H9 (cell line): Measurements from ENCODE around the gene ANKRD13A. TPM values are rescaled to one million over a fixed set of nuclear protein-coding genes. Genes with fewer than 3 reads are reported as not detected.

Source experiments
- DNase-seq: peaks from one replicate; pipeline ENCODE4 v3.0.0-alpha.2; 2017
- H2AFZ ChIP-seq: one replicate; pipeline ENCODE4 v1.6.1; 2013; ENCODE audit warnings: mild to moderate bottlenecking, low read length, control low read depth, moderate library complexity
- H2AK5ac ChIP-seq: 2 replicates; pipeline ENCODE4 v1.6.1; 2013; ENCODE audit warnings: low read length, control low read depth, mixed read lengths; ENCODE audit not compliant: insufficient read length
- H2BK120ac ChIP-seq: one replicate; pipeline ENCODE4 v1.6.1; 2013; ENCODE audit warnings: low read depth, mild to moderate bottlenecking, low read length, control low read depth, inconsistent platforms; ENCODE audit not compliant: poor library complexity, severe bottlenecking
- H2BK12ac ChIP-seq: 2 replicates; pipeline ENCODE4 v1.6.1; 2013; ENCODE audit warnings: low read length, control low read depth, mixed read lengths, low read depth; ENCODE audit not compliant: insufficient read length
- H2BK15ac ChIP-seq: 2 replicates; pipeline ENCODE4 v1.6.1; 2013; ENCODE audit warnings: low read depth, low read length, control low read depth
- H2BK20ac ChIP-seq: one replicate; pipeline ENCODE4 v1.6.1; 2013; ENCODE audit warnings: low read depth, mild to moderate bottlenecking, low read length, control low read depth, inconsistent platforms; ENCODE audit not compliant: poor library complexity, severe bottlenecking
- H2BK5ac ChIP-seq: 2 replicates; pipeline ENCODE4 v1.6.1; 2013; ENCODE audit warnings: low read length, control low read depth, mixed read lengths; ENCODE audit not compliant: insufficient read length
- H3K14ac ChIP-seq: 2 replicates; pipeline ENCODE4 v1.6.1; 2013; ENCODE audit warnings: low read length, control low read depth; ENCODE audit not compliant: insufficient read depth
- H3K18ac ChIP-seq: 2 replicates; pipeline ENCODE4 v1.6.1; 2013; ENCODE audit warnings: low read depth, mild to moderate bottlenecking, mixed read lengths, low read length, control low read depth; ENCODE audit not compliant: insufficient read length
- H3K23ac ChIP-seq: 2 replicates; pipeline ENCODE4 v1.6.1; 2013; ENCODE audit warnings: low read length, control low read depth, mixed read lengths, low read depth; ENCODE audit not compliant: insufficient read length
- H3K23me2 ChIP-seq: 2 replicates; pipeline ENCODE4 v1.6.1; 2013; ENCODE audit warnings: low read depth, mild to moderate bottlenecking, mixed read lengths, low read length, control low read depth; ENCODE audit not compliant: insufficient read length, poor library complexity, severe bottlenecking
- H3K27ac ChIP-seq: 2 replicates; pipeline ENCODE4 v1.5.1; 2013; ENCODE audit warnings: low read length, control low read depth, mixed read lengths, low read depth; ENCODE audit not compliant: insufficient read length
- H3K27me3 ChIP-seq: 2 replicates; pipeline ENCODE4 v1.6.1; 2013; ENCODE audit warnings: low read length, control low read depth, inconsistent platforms; ENCODE audit not compliant: insufficient read depth
- H3K4ac ChIP-seq: 2 replicates; pipeline ENCODE4 v1.6.1; 2013; ENCODE audit warnings: low read depth, mild to moderate bottlenecking, control low read depth, inconsistent platforms, low read length, moderate library complexity
- H3K4me1 ChIP-seq: 2 replicates; pipeline ENCODE4 v1.6.1; 2013; ENCODE audit warnings: low read length, control low read depth, inconsistent platforms; ENCODE audit not compliant: insufficient read depth
- H3K4me2 ChIP-seq: 2 replicates; pipeline ENCODE4 v1.6.1; 2013; ENCODE audit warnings: low read length, control low read depth, mixed read lengths; ENCODE audit not compliant: insufficient read length, insufficient read depth
- H3K56ac ChIP-seq: 2 replicates; pipeline ENCODE4 v1.6.1; 2013; ENCODE audit warnings: low read depth, mild to moderate bottlenecking, mixed read lengths, low read length, control low read depth; ENCODE audit not compliant: insufficient read length
- H3K79me1 ChIP-seq: 2 replicates; pipeline ENCODE4 v1.6.1; 2013; ENCODE audit warnings: low read depth, mild to moderate bottlenecking, moderate library complexity, low read length, control low read depth, inconsistent platforms; ENCODE audit not compliant: insufficient read depth, poor library complexity, severe bottlenecking
- H3K79me2 ChIP-seq: 2 replicates; pipeline ENCODE4 v1.6.1; 2013; ENCODE audit warnings: low read length, control low read depth, inconsistent platforms; ENCODE audit not compliant: insufficient read depth
- H3K9ac ChIP-seq: 2 replicates; pipeline ENCODE4 v1.6.1; 2013; ENCODE audit warnings: low read length, control low read depth, mixed read lengths; ENCODE audit not compliant: insufficient read length; ENCODE audit errors: extremely low read depth
- H3K9me3 ChIP-seq: one replicate; pipeline ENCODE4 v1.6.1; 2013; ENCODE audit warnings: low read depth, low read length, inconsistent platforms; ENCODE audit not compliant: control insufficient read depth
- H3T11ph ChIP-seq: one replicate; pipeline ENCODE4 v1.6.1; 2013; ENCODE audit warnings: mild to moderate bottlenecking, low read length, control low read depth, inconsistent platforms
- H4K20me1 ChIP-seq: one replicate; pipeline ENCODE4 v1.6.1; 2013; ENCODE audit not compliant: control insufficient read depth, insufficient read length, insufficient read depth
- H4K5ac ChIP-seq: 2 replicates; pipeline ENCODE4 v1.6.1; 2013; ENCODE audit warnings: low read depth, mild to moderate bottlenecking, mixed read lengths, low read length, control low read depth; ENCODE audit not compliant: insufficient read length
- H4K8ac ChIP-seq: replicated peaks from 2 replicates; pipeline ENCODE4 v1.6.1; 2013; ENCODE audit warnings: low read length, control low read depth, mixed read lengths, low read depth; ENCODE audit not compliant: insufficient read length
- H4K91ac ChIP-seq: 2 replicates; pipeline ENCODE4 v1.6.1; 2013; ENCODE audit warnings: low read depth, mild to moderate bottlenecking, moderate library complexity, mixed read lengths, low read length, control low read depth; ENCODE audit not compliant: insufficient read length
- H3K27ac Mint-ChIP-seq, 3 experiments: 2 replicates in 2 of 3; 3 replicates in 1 of 3; pipeline ENCODE4 v1.8.0; 2020 to 2021; ENCODE audit warnings: mixed read lengths in 3 of 3, mild to moderate bottlenecking in 1 of 3, moderate library complexity in 1 of 3
- H3K27me3 Mint-ChIP-seq: 2 replicates; pipeline ENCODE4 v1.8.0; 2021; ENCODE audit warnings: low read depth, mild to moderate bottlenecking, moderate library complexity, mixed read lengths
- H3K36me3 Mint-ChIP-seq, 3 experiments: 2 replicates in 2 of 3; 3 replicates in 1 of 3; pipeline ENCODE4 v1.8.0; 2020 to 2021; ENCODE audit warnings: low read depth in 3 of 3, mixed read lengths in 3 of 3; ENCODE audit not compliant: insufficient read depth in 1 of 3
- H3K4me1 Mint-ChIP-seq, 2 experiments: 2 replicates each; pipeline ENCODE4 v1.8.0; 2020; ENCODE audit warnings: mixed read lengths in 2 of 2
- H3K4me3 Mint-ChIP-seq, 2 experiments: 2 replicates in 1 of 2; 3 replicates in 1 of 2; pipeline ENCODE4 v1.8.0; 2020 to 2021; ENCODE audit warnings: mild to moderate bottlenecking in 2 of 2, mixed read lengths in 2 of 2, moderate library complexity in 1 of 2
- H3K9me3 Mint-ChIP-seq, 2 experiments: 2 replicates in 1 of 2; 3 replicates in 1 of 2; pipeline ENCODE4 v1.8.0; 2020; ENCODE audit warnings: mild to moderate bottlenecking in 2 of 2, mixed read lengths in 2 of 2, moderate library complexity in 1 of 2
- total RNA-seq: library from RNA; stranded (reverse); gene quantifications from 2 replicates; pipeline ENCODE4 v1.2.1, GENCODE V29; 2021
- TF ChIP-seq, protein P1 (sequence below): fragments of 200-600 bp; sonication (generic); conservative IDR thresholded peaks from 3 replicates; pipeline ENCODE4 v1.8.0; 2021; ENCODE audit warnings: antibody characterized with exemption, mild to moderate bottlenecking

The ANKRD13A gene
- total RNA-seq, 1 experiment from 2014 or later, result 18.0 TPM

DNA sequence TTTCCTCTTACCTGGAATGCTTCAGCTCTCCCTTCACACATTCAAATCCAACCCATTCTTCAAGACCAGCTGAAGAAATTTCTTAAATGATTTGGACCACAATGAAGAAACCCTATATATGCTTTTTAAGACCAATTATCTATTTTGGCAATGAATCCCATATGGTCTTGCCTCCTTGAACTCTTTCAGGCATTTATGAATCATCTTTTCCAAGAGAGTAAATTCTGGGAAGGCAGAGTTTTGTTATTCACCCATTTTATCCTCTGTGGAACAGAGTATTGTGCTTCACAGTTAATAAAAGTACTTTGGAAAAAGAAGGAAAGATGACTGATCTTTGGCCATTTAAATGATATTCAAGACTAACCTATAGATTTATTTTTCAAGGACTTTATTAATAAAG is 17.0 kb upstream of the ANKRD13A start:
- H4K8ac ChIP-seq, result no peak overlapping the region
- H3K4me2 ChIP-seq, result no peak overlapping the region
- H4K5ac ChIP-seq, result no peak overlapping the region
- no peak overlapping the region for H2BK20ac ChIP-seq
- peaks cover 21 to 57% (median 39%) of the 10 kb centered on the region in 3 experiments for H3K36me3 Mint-ChIP-seq
- H3K79me1 ChIP-seq, result no peaks in the 10 kb centered on the region
- no peak overlapping the region for H3K56ac ChIP-seq
- H3K23me2 ChIP-seq, result no peaks in the 10 kb centered on the region
- H2BK15ac ChIP-seq, result no peak overlapping the region
- H3K14ac ChIP-seq, result no peak overlapping the region
- H2BK5ac ChIP-seq, result no peak overlapping the region
- no peak overlapping the region for H3K4me3 Mint-ChIP-seq
- H4K20me1 ChIP-seq, result no peaks in the 10 kb centered on the region
- H3K27me3 Mint-ChIP-seq, result no peaks in the 10 kb centered on the region; the same call in 1 of the 2 replicates
- H4K91ac ChIP-seq, result no peak overlapping the region
- H3K27ac Mint-ChIP-seq, result no peak overlapping the region
- no peak overlapping the region for H2AFZ ChIP-seq
- no peaks in the 10 kb centered on the region for H3K79me2 ChIP-seq
- no peaks in the 10 kb centered on the region for H3K27me3 ChIP-seq
- H3K4ac ChIP-seq, result no peak overlapping the region
- H2BK12ac ChIP-seq, result no peak overlapping the region
- H3K9me3 ChIP-seq, result no peaks in the 10 kb centered on the region
- H3K9me3 Mint-ChIP-seq, result no peaks in the 10 kb centered on the region
- H2AK5ac ChIP-seq, result no peak overlapping the region
- DNase-seq, result no peak
- no peaks in the 10 kb centered on the region for H3K4me1 ChIP-seq
- H3K4me1 Mint-ChIP-seq, result no peaks in the 10 kb centered on the region
- no peak overlapping the region for H3K27ac ChIP-seq
- no peak overlapping the region for H2BK120ac ChIP-seq
- no peak overlapping the region for H3K9ac ChIP-seq
- H3K23ac ChIP-seq, result no peak overlapping the region
- no peak overlapping the region for H3T11ph ChIP-seq
- TF ChIP-seq, protein P1, sequence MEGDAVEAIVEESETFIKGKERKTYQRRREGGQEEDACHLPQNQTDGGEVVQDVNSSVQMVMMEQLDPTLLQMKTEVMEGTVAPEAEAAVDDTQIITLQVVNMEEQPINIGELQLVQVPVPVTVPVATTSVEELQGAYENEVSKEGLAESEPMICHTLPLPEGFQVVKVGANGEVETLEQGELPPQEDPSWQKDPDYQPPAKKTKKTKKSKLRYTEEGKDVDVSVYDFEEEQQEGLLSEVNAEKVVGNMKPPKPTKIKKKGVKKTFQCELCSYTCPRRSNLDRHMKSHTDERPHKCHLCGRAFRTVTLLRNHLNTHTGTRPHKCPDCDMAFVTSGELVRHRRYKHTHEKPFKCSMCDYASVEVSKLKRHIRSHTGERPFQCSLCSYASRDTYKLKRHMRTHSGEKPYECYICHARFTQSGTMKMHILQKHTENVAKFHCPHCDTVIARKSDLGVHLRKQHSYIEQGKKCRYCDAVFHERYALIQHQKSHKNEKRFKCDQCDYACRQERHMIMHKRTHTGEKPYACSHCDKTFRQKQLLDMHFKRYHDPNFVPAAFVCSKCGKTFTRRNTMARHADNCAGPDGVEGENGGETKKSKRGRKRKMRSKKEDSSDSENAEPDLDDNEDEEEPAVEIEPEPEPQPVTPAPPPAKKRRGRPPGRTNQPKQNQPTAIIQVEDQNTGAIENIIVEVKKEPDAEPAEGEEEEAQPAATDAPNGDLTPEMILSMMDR, result no peak
- no peak overlapping the region for H3K18ac ChIP-seq
